B cell (primary cell): Measurements from ENCODE around the gene FTCD. TPM values are rescaled to one million over a fixed set of nuclear protein-coding genes. Genes with fewer than 3 reads are reported as not detected.

Experiments
- ATAC-seq: fragments of 200-7000 bp; cut with Tn5 transposase; one replicate; pipeline ENCODE4 v1.10.0; 2021; ENCODE audit warnings: low read depth, mild to moderate bottlenecking, moderate number of reproducible peaks, moderate library complexity
- CTCF ChIA-PET: fragments of 350-600 bp; sonication (Branson Sonifier 250); formaldehyde crosslinking; loops from one replicate; lab custom pipeline; 2021; ENCODE audit warnings: antibody characterized with exemption, inconsistent platforms; lab: Charles Lee
- POLR2A ChIA-PET: fragments of 350-600 bp; sonication (Branson Sonifier 250); formaldehyde crosslinking; loops from one replicate; lab custom pipeline; 2021; ENCODE audit warnings: antibody characterized with exemption; lab: Charles Lee
- DNase-seq: peaks from one replicate; pipeline ENCODE4 v3.0.0; 2013
- H2AFZ ChIP-seq: 2 replicates; pipeline ENCODE4 v1.6.1; 2012; ENCODE audit warnings: mild to moderate bottlenecking, low read depth, low read length; ENCODE audit not compliant: insufficient read depth, poor library complexity, severe bottlenecking
- H3K27ac ChIP-seq, 2 donors: 1 replicate in 1 of 2; 2 replicates in 1 of 2; pipeline ENCODE4 v1.5.1; 2012 to 2013; ENCODE audit warnings: low read length in 2 of 2, mild to moderate bottlenecking in 2 of 2, moderate library complexity in 1 of 2
- H3K27me3 ChIP-seq, 4 experiments: fragments of 200-600 bp in 1 of 4; sonication (generic) in 1 of 4; replicated peaks in 1 of 4; 1 replicate in 2 of 4; 2 replicates in 2 of 4; pipeline versions ENCODE4 v1.6.1 to v1.7.0; 2013 to 2016; ENCODE audit warnings: low read length in 3 of 4, mild to moderate bottlenecking in 2 of 4, mixed read lengths in 1 of 4, moderate library complexity in 1 of 4; ENCODE audit not compliant: insufficient read depth in 4 of 4, control insufficient read depth in 3 of 4; ENCODE audit errors: control extremely low read depth in 1 of 4
- H3K36me3 ChIP-seq, 2 experiments: replicated peaks in 1 of 2; 1 replicate in 1 of 2; 2 replicates in 1 of 2; pipeline versions ENCODE4 v1.6.1 to v1.7.1; 2013; ENCODE audit warnings: low read length in 1 of 2; ENCODE audit not compliant: insufficient read depth in 2 of 2, control insufficient read depth in 1 of 2; ENCODE audit errors: control extremely low read depth in 1 of 2, extremely low read depth in 1 of 2
- H3K4me1 ChIP-seq, 2 donors: fragments of 200-600 bp in 1 of 2; sonication (generic) in 1 of 2; 1 replicate in 1 of 2; 2 replicates in 1 of 2; pipeline versions ENCODE4 v1.5.1 to v1.6.1; 2013 to 2017; ENCODE audit warnings: low read length in 2 of 2; ENCODE audit not compliant: control insufficient read depth in 2 of 2, insufficient read depth in 2 of 2
- H3K4me2 ChIP-seq: replicated peaks from 2 replicates; pipeline ENCODE3; 2012; ENCODE audit warnings: mild to moderate bottlenecking, low read depth, low read length; ENCODE audit not compliant: poor library complexity, severe bottlenecking
- H3K4me3 ChIP-seq, 5 experiments: fragments of 200-600 bp in 1 of 5; sonication (generic) in 1 of 5; 1 replicate in 3 of 5; 2 replicates in 2 of 5; pipeline versions ENCODE4 v1.5.1 to v1.7.0; 2011 to 2016; ENCODE audit warnings: low read length in 4 of 5, mild to moderate bottlenecking in 4 of 5, low read depth in 2 of 5, control low read depth in 1 of 5, moderate library complexity in 1 of 5; ENCODE audit not compliant: insufficient read depth in 1 of 5; ENCODE audit errors: control extremely low read depth in 1 of 5, extremely low read depth in 1 of 5
- H3K79me2 ChIP-seq: fragments of 200-600 bp; sonication (generic); one replicate; pipeline ENCODE4 v1.6.0; 2016; ENCODE audit warnings: low read length; ENCODE audit not compliant: control insufficient read depth, insufficient read depth
- H3K9ac ChIP-seq: fragments of 200-600 bp; sonication (generic); 2 replicates; pipeline ENCODE4 v1.6.1; 2017; ENCODE audit warnings: mild to moderate bottlenecking, low read length, moderate library complexity
- H3K9me3 ChIP-seq, 3 donors: one replicate each; pipeline versions ENCODE4 v1.6.1 to v1.7.1; 2013; ENCODE audit warnings: low read length in 2 of 3; ENCODE audit not compliant: control insufficient read depth in 2 of 3, insufficient read depth in 1 of 3; ENCODE audit errors: control extremely low read depth in 1 of 3
- H4K20me1 ChIP-seq: 2 replicates; pipeline ENCODE4 v1.6.0; 2012; ENCODE audit warnings: mild to moderate bottlenecking, low read length; ENCODE audit not compliant: insufficient read depth, control insufficient read depth, poor library complexity, severe bottlenecking
- H3K27ac Mint-ChIP-seq: one replicate; pipeline ENCODE4 v1.8.0; 2021; ENCODE audit warnings: mixed read lengths
- H3K27me3 Mint-ChIP-seq: one replicate; pipeline ENCODE4 v1.8.0; 2021; ENCODE audit warnings: mixed read lengths
- H3K4me1 Mint-ChIP-seq: one replicate; pipeline ENCODE4 v1.8.0; 2021; ENCODE audit warnings: mixed read lengths
- H3K4me3 Mint-ChIP-seq: one replicate; pipeline ENCODE4 v1.8.0; 2021; ENCODE audit warnings: mixed read lengths
- H3K9me3 Mint-ChIP-seq: one replicate; pipeline ENCODE4 v1.8.0; 2022; ENCODE audit warnings: mixed read lengths; ENCODE audit not compliant: insufficient read depth
- EZH2 ChIP-seq: IDR thresholded peaks from 2 replicates; pipeline ENCODE4 v1.6.1; 2012; ENCODE audit warnings: borderline replicate concordance, low read depth, mild to moderate bottlenecking, moderate library complexity, low read length; ENCODE audit not compliant: insufficient read depth, poor library complexity, severe bottlenecking
- WGBS: methylation state at CpG from one replicate; pipeline ENCODE4 v1.1.5; 2013; ENCODE audit warnings: missing lambda C conversion rate; ENCODE audit not compliant: insufficient coverage; 5-methylcytosine and 5-hydroxymethylcytosine counted together
- intact Hi-C: fragments of 100-400 bp; cut with micrococcal nuclease; formaldehyde crosslinking; loops from one replicate; pipeline ENCODE4 v1.10.0; 2022
- polyA plus RNA-seq: library from polyadenylated mRNA; depleted of rRNA; stranded (reverse); fragments of >200 nt; gene quantifications from 2 replicates; pipeline ENCODE4 v1.2.3, GENCODE V29; 2012
- total RNA-seq, 2 donors: library from RNA; stranded (reverse); fragments of 120-200 nt in 1 of 2; gene quantifications; 1 replicate in 1 of 2; 2 replicates in 1 of 2; pipeline versions ENCODE4 v1.2.3 to v1.2.4, GENCODE V29; 2013 to 2022
- TF ChIP-seq, protein P1 (sequence below): fragments of 200-600 bp; IDR thresholded peaks from one replicate; pipeline ENCODE4 v1.8.0; 2022; ENCODE audit warnings: antibody characterized with exemption, mild to moderate bottlenecking

The FTCD gene
- total and polyA plus RNA-seq, 2 donors (not counting 1 experiment from before 2014, with no cell fraction given) = 0.22 to 0.39 TPM

DNA sequence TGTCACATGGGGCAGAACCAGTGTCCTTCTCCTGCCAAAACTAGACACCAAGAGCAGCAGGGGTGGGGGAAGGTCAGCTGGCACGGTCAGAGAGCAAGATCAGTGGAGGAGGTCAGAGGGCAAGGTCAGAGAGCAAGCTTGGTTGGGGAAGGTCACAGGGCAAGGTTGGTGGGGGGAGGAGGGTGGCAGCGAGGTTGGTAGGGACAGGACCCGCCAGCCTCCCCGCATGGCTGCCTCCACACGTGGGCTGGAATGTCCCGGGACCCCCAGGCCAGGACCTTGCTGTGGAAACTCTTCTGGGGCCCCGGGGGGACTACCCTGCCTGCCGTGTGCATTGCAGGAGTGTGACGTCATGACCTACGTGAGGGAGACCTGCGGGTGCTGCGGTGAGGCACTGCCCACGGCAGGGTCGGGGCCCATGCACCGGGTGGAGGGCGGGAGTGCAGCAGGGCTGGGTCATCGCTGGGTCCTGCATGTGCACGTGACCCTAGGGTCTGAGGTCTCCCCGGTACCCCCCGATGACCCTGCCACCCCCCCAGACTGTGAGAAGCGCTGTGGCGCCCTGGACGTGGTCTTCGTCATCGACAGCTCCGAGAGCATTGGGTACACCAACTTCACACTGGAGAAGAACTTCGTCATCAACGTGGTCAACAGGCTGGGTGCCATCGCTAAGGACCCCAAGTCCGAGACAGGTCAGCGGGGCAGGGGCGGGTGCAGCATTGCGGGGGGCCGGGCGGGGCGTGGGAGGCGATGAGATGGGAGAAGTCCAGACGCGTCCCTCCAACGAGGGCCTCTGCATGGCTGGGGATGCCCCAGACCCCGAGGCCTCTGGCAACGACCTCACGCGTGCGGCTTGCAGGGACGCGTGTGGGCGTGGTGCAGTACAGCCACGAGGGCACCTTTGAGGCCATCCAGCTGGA lies 30.2 kb downstream of the FTCD start:
- no peaks in the 10 kb centered on the region for H3K27me3 ChIP-seq
- H3K9ac ChIP-seq = no peak overlapping the region
- no peaks in the 10 kb centered on the region for H3K4me1 Mint-ChIP-seq
- WGBS = 93% methylated on average over 49 of the region's 49 CpGs
- H3K79me2 ChIP-seq = no peaks in the 10 kb centered on the region
- peaks cover 0 to 3% (median 0%) of the 10 kb centered on the region in 3 donors for H3K9me3 ChIP-seq
- no peaks in the 10 kb centered on the region for H3K9me3 Mint-ChIP-seq
- H3K4me1 ChIP-seq = no peaks in the 10 kb centered on the region
- H3K27ac ChIP-seq = no peak overlapping the region
- H3K27me3 Mint-ChIP-seq = no peaks in the 10 kb centered on the region
- CTCF ChIA-PET = no interaction called here
- no peak overlapping the region for H2AFZ ChIP-seq
- no peak overlapping the region for H3K4me3 ChIP-seq
- POLR2A ChIA-PET = no interaction called here
- no peak overlapping the region for H3K4me3 Mint-ChIP-seq
- H3K27ac Mint-ChIP-seq = no peak overlapping the region
- ATAC-seq (no peak), DNase-seq (no peak)
- H4K20me1 ChIP-seq = no peaks in the 10 kb centered on the region
- intact Hi-C loops = no loop called here
- H3K36me3 ChIP-seq = no peaks in the 10 kb centered on the region
- TF ChIP-seq, protein P1, sequence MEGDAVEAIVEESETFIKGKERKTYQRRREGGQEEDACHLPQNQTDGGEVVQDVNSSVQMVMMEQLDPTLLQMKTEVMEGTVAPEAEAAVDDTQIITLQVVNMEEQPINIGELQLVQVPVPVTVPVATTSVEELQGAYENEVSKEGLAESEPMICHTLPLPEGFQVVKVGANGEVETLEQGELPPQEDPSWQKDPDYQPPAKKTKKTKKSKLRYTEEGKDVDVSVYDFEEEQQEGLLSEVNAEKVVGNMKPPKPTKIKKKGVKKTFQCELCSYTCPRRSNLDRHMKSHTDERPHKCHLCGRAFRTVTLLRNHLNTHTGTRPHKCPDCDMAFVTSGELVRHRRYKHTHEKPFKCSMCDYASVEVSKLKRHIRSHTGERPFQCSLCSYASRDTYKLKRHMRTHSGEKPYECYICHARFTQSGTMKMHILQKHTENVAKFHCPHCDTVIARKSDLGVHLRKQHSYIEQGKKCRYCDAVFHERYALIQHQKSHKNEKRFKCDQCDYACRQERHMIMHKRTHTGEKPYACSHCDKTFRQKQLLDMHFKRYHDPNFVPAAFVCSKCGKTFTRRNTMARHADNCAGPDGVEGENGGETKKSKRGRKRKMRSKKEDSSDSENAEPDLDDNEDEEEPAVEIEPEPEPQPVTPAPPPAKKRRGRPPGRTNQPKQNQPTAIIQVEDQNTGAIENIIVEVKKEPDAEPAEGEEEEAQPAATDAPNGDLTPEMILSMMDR = no peak
- TF ChIP-seq EZH2 = no peak
- H3K4me2 ChIP-seq = no peak overlapping the region
